B cell (primary cell): ENCODE data around the gene REPS2.

ENCODE experiments used
- CTCF ChIP-seq: fragments of 200-600 bp; IDR thresholded peaks from one replicate; pipeline ENCODE4 v1.8.0; 2022; ENCODE audit warnings: antibody characterized with exemption, mild to moderate bottlenecking
- EZH2 ChIP-seq: IDR thresholded peaks from 2 replicates; pipeline ENCODE4 v1.6.1; 2012; ENCODE audit warnings: borderline replicate concordance, low read depth, mild to moderate bottlenecking, moderate library complexity, low read length; ENCODE audit not compliant: insufficient read depth, poor library complexity, severe bottlenecking

GRCh38 chrX:17170973-17171372 is 224.5 kb downstream of the REPS2 start:
- TF ChIP-seq CTCF (no peak), EZH2 (no peak)
